SK-N-SH (cell line): ENCODE results near the gene SPRYD4. TPM values are rescaled to one million over a fixed set of nuclear protein-coding genes. Genes with fewer than 3 reads are reported as not detected.

ENCODE experiments used
- CTCF ChIA-PET: fragments of 300-600, 350-600 bp; formaldehyde crosslinking; extraction: SDS; loops from one replicate; lab custom pipeline; 2021; lab: Yijun Ruan, JAX
- POLR2A ChIA-PET: fragments of 350-600 bp; sonication (Branson Sonifier 250); formaldehyde crosslinking; extraction: SDS; loops from one replicate; lab custom pipeline; 2020; ENCODE audit warnings: antibody characterized with exemption, inconsistent platforms; lab: Yijun Ruan, JAX
- DNase-seq: peaks from one replicate; pipeline ENCODE4 v3.0.0; 2012
- H2AFZ ChIP-seq: fragments of 200-600 bp; sonication (generic); 2 replicates; pipeline ENCODE4 v1.8.1; 2016; ENCODE audit warnings: antibody characterized with exemption, mild to moderate bottlenecking, low read depth
- H3F3A ChIP-seq: fragments of 200-600 bp; sonication (generic); replicated peaks from 2 replicates; pipeline ENCODE3; 2016; ENCODE audit warnings: antibody characterized with exemption, mild to moderate bottlenecking; ENCODE audit not compliant: insufficient read depth
- H3K27ac ChIP-seq, 2 experiments: fragments of 200-500 bp in 1 of 2; fragments of 200-600 bp in 1 of 2; sonication (Bioruptor generic) in 1 of 2; sonication (generic), shearing (Covaris generic) in 1 of 2; 2 replicates each; pipeline versions ENCODE4 v1.5.1 to v1.6.1; 2014 to 2016; ENCODE audit warnings: low read depth in 2 of 2, inconsistent platforms in 1 of 2, low read length in 1 of 2, mild to moderate bottlenecking in 1 of 2, mixed read lengths in 1 of 2
- H3K27me3 ChIP-seq: fragments of 200-600 bp; sonication (generic), shearing (Covaris generic); 2 replicates; pipeline ENCODE4 v1.6.1; 2016; ENCODE audit warnings: mixed run types; ENCODE audit not compliant: insufficient read depth
- H3K36me3 ChIP-seq, 2 experiments: fragments of 200-500 bp in 1 of 2; fragments of 200-600 bp in 1 of 2; sonication (Bioruptor generic) in 1 of 2; sonication (generic) in 1 of 2; replicated peaks in 1 of 2; 2 replicates each; pipeline versions ENCODE3 to v1.5.1; 2014 to 2016; ENCODE audit warnings: low read length in 1 of 2, mild to moderate bottlenecking in 1 of 2; ENCODE audit not compliant: insufficient read depth in 2 of 2, control insufficient read depth in 1 of 2
- H3K4me1 ChIP-seq, 2 experiments: fragments of 200-500 bp in 1 of 2; fragments of 200-600 bp in 1 of 2; sonication (Bioruptor generic) in 1 of 2; sonication (generic), shearing (Covaris generic) in 1 of 2; 2 replicates each; pipeline versions ENCODE4 v1.5.1 to v1.6.1; 2014 to 2016; ENCODE audit warnings: low read depth in 1 of 2, low read length in 1 of 2, mixed run types in 1 of 2; ENCODE audit not compliant: insufficient read depth in 2 of 2, control insufficient read depth in 1 of 2
- H3K4me2 ChIP-seq: fragments of 200-600 bp; sonication (generic), shearing (Covaris generic); 2 replicates; pipeline ENCODE4 v1.6.1; 2017; ENCODE audit warnings: mixed run types
- H3K4me3 ChIP-seq, 2 experiments: fragments of 200-500 bp in 1 of 2; fragments of 200-600 bp in 1 of 2; sonication (Bioruptor generic) in 1 of 2; sonication (generic), shearing (Covaris generic) in 1 of 2; 2 replicates each; pipeline versions ENCODE4 v1.5.1 to v1.8.1; 2014 to 2016; ENCODE audit warnings: low read depth in 2 of 2, inconsistent platforms in 1 of 2, low read length in 1 of 2, mild to moderate bottlenecking in 1 of 2, mixed read lengths in 1 of 2, moderate library complexity in 1 of 2
- H3K79me2 ChIP-seq: fragments of 200-600 bp; sonication (generic); 2 replicates; pipeline ENCODE4 v1.8.1; 2017; ENCODE audit warnings: mild to moderate bottlenecking; ENCODE audit not compliant: insufficient read depth
- H3K9ac ChIP-seq: fragments of 200-600 bp; sonication (generic); 2 replicates; pipeline ENCODE4 v1.6.1; 2017; ENCODE audit warnings: mixed run types
- H3K9me2 ChIP-seq: fragments of 200-600 bp; sonication (generic); 2 replicates; pipeline ENCODE4 v1.6.1; 2017; ENCODE audit warnings: mixed run types
- H3K9me3 ChIP-seq: fragments of 200-600 bp; sonication (generic); 2 replicates; pipeline ENCODE4 v1.6.1; 2017; ENCODE audit warnings: mixed run types, mild to moderate bottlenecking, moderate library complexity
- H4K20me1 ChIP-seq: fragments of 200-600 bp; sonication (generic); 2 replicates; pipeline ENCODE4 v1.6.1; 2017; ENCODE audit warnings: mild to moderate bottlenecking, mixed run types; ENCODE audit not compliant: insufficient read depth
- CHD2 ChIP-seq: fragments of 150-350 bp; IDR thresholded peaks from 2 replicates; pipeline ENCODE4 v1.6.1; 2018; ENCODE audit warnings: low read length; ENCODE audit not compliant: partially characterized antibody
- CTCF ChIP-seq: fragments of 200-600 bp; sonication (generic); IDR thresholded peaks from 2 replicates; pipeline ENCODE4 v1.6.1; 2017; ENCODE audit warnings: antibody characterized with exemption, mild to moderate bottlenecking, moderate library complexity
- EZH2phosphoT487 ChIP-seq: fragments of 200-600 bp; sonication (generic); IDR thresholded peaks from 2 replicates; pipeline ENCODE4 v1.6.1; 2017; ENCODE audit warnings: low read depth, mixed run types, mild to moderate bottlenecking, antibody characterized with exemption, moderate library complexity, borderline replicate concordance
- FOSL2 ChIP-seq: IDR thresholded peaks from 2 replicates; pipeline ENCODE4 v1.4.0; 2012; ENCODE audit warnings: low read depth, mild to moderate bottlenecking, moderate library complexity, borderline replicate concordance
- FOXM1 ChIP-seq: IDR thresholded peaks from 2 replicates; pipeline ENCODE4 v1.4.0; 2012; ENCODE audit warnings: low read depth, mild to moderate bottlenecking
- GABPA ChIP-seq: IDR thresholded peaks from 2 replicates; pipeline ENCODE4 v1.4.0; 2012; ENCODE audit warnings: low read depth, mild to moderate bottlenecking
- GATA2 ChIP-seq: sonication (generic); formaldehyde crosslinking; IDR thresholded peaks from 2 replicates; pipeline ENCODE4 v1.5.0; 2020; ENCODE audit warnings: mild to moderate bottlenecking, missing genetic modification reagents
- JUND ChIP-seq: IDR thresholded peaks from 2 replicates; pipeline ENCODE4 v1.4.0; 2012
- MEF2A ChIP-seq: IDR thresholded peaks from 2 replicates; pipeline ENCODE4 v1.4.0; 2012; ENCODE audit warnings: low read depth, borderline replicate concordance
- MXI1 ChIP-seq: IDR thresholded peaks from 2 replicates; pipeline ENCODE4 v1.6.1; 2012; ENCODE audit warnings: mild to moderate bottlenecking, low read depth, low read length, improper control_type of control experiment
- NFIC ChIP-seq: IDR thresholded peaks from 2 replicates; pipeline ENCODE4 v1.4.0; 2012; ENCODE audit warnings: borderline replicate concordance
- RAD21 ChIP-seq: IDR thresholded peaks from 2 replicates; pipeline ENCODE4 v1.6.1; 2012; ENCODE audit warnings: mild to moderate bottlenecking, low read length
- RFX5 ChIP-seq: IDR thresholded peaks from 2 replicates; pipeline ENCODE4 v1.6.1; 2012; ENCODE audit warnings: mild to moderate bottlenecking, improper control_type of control experiment, low read length
- TEAD4 ChIP-seq: IDR thresholded peaks from 2 replicates; pipeline ENCODE4 v1.4.0; 2012; ENCODE audit warnings: mild to moderate bottlenecking, borderline replicate concordance; ENCODE audit not compliant: insufficient read depth
- USF1 ChIP-seq: IDR thresholded peaks from 2 replicates; pipeline ENCODE4 v1.4.0; 2012; ENCODE audit warnings: low read depth, borderline replicate concordance
- YY1 ChIP-seq: IDR thresholded peaks from 2 replicates; pipeline ENCODE4 v1.4.0; 2012; ENCODE audit warnings: low read depth, mild to moderate bottlenecking
- WGBS: methylation state at CpG from one replicate; pipeline ENCODE4 v1.1.6; 2017; ENCODE audit warnings: low lambda C conversion rate; 5-methylcytosine and 5-hydroxymethylcytosine counted together
- polyA plus RNA-seq, 3 experiments: library from polyadenylated mRNA; depleted of rRNA; stranded (reverse); fragments of >200 nt; gene quantifications; 2 replicates each; pipeline ENCODE4 v1.2.3, GENCODE V29; 2012
- TF ChIP-seq, protein P1 (sequence below): IDR thresholded peaks from 2 replicates; pipeline ENCODE4 v1.4.0; 2012; ENCODE audit warnings: low read depth
- TF ChIP-seq, protein P2 (sequence below): IDR thresholded peaks from 2 replicates; pipeline ENCODE4; 2012

SPRYD4 gene
- polyA plus RNA-seq, 1 of the 3 experiments (the other 2 are of a cell fraction): 2.6 TPM

DNA sequence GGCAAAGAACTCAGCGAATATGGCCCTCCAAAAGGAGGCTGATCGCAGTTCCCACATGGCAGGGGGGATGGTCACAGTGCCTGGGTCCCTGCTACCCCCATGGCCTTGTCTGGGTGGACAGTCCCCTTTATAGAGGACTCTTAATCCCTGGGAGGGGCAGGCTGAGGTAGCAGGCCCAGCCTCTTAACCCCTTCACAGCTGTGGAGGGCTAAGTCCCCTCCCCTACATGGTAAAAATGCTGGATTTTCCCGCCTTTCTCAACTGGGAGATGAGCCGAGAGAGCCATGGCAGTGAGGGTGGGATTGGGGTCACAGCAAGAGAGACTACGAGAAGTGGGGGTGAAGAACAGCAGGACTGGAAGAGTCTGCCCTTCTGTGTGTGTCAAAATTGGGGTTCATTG, 13.8 kb upstream of the SPRYD4 start, which contains the start of gene MIP:
Gene MIP (minus strand): TSS at position 101 of the 400 bp plus-strand sequence. CDS start 44 bp downstream, at position 57.
- H3K79me2 ChIP-seq: no peaks in the 10 kb centered on the region
- peaks cover 3 to 8% of the 10 kb centered on the region in 2 experiments; a peak in 3 of 4 replicates for H3K4me1 ChIP-seq
- H4K20me1 ChIP-seq: no peaks in the 10 kb centered on the region
- H3K4me3 ChIP-seq: no peak within 1 kb of the TSS
- ChIA-PET POLR2A (no interaction called here), CTCF (interaction anchor here (2.2 kb wide), 1 partner anchor 10 kb away, joined by 14 read pairs; no protein-coding TSS in a partner anchor)
- 17% methylated on average over 2 of the region's 5 CpGs for WGBS
- no peak for DNase-seq
- no peaks in the 10 kb centered on the region for H3K36me3 ChIP-seq
- no peaks in the 10 kb centered on the region for H3K9me3 ChIP-seq
- no peak within 1 kb of the TSS for H3K9ac ChIP-seq
- no peaks in the 10 kb centered on the region for H3K9me2 ChIP-seq
- H2AFZ ChIP-seq: no peak within 1 kb of the TSS
- no peak for TF ChIP-seq JUND
- no peak within 1 kb of the TSS for H3K4me2 ChIP-seq
- H3K27ac ChIP-seq: no peak within 1 kb of the TSS
- no peaks in the 10 kb centered on the region for H3K27me3 ChIP-seq
- no peaks in the 10 kb centered on the region for H3F3A ChIP-seq

- no peak for DNase-seq
- no peak overlapping the region for H2AFZ ChIP-seq
- no peak for TF ChIP-seq CHD2
- TF ChIP-seq USF1: no peak
- no peak for TF ChIP-seq RFX5
- no peak for TF ChIP-seq MXI1
- TF ChIP-seq FOSL2: no peak
- TF ChIP-seq, protein P1, sequence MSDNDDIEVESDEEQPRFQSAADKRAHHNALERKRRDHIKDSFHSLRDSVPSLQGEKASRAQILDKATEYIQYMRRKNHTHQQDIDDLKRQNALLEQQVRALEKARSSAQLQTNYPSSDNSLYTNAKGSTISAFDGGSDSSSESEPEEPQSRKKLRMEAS: no peak
- no peaks in the 10 kb centered on the region for H3K9me2 ChIP-seq
- no peaks in the 10 kb centered on the region for H3K9me3 ChIP-seq
- CTCF ChIA-PET: no interaction called here
- no peaks in the 10 kb centered on the region for H3K27me3 ChIP-seq
- no peaks in the 10 kb centered on the region for H4K20me1 ChIP-seq
- H3K36me3 ChIP-seq: no peaks in the 10 kb centered on the region
- H3K4me3 ChIP-seq: no peak overlapping the region
- H3K4me2 ChIP-seq: no peak overlapping the region
- 75% methylated on average over 4 of the region's 4 CpGs for WGBS
- H3K27ac ChIP-seq: no peak overlapping the region
- H3K79me2 ChIP-seq: no peaks in the 10 kb centered on the region
- H3F3A ChIP-seq: peaks cover 8% of the 10 kb centered on the region
- H3K4me1 ChIP-seq: no peaks in the 10 kb centered on the region; a peak in 1 of 4 replicates
- no peak overlapping the region for H3K9ac ChIP-seq
- POLR2A ChIA-PET: interaction anchor here (0.6 to 1.2 kb wide), 2 partner anchors 9 to 191 kb away, joined by 3 read pairs; partner anchors contain the start of gene TIMELESS
Observed at GRCh38 chr12:56457817-56458216, 10.6 kb upstream of the SPRYD4 start.

DNA sequence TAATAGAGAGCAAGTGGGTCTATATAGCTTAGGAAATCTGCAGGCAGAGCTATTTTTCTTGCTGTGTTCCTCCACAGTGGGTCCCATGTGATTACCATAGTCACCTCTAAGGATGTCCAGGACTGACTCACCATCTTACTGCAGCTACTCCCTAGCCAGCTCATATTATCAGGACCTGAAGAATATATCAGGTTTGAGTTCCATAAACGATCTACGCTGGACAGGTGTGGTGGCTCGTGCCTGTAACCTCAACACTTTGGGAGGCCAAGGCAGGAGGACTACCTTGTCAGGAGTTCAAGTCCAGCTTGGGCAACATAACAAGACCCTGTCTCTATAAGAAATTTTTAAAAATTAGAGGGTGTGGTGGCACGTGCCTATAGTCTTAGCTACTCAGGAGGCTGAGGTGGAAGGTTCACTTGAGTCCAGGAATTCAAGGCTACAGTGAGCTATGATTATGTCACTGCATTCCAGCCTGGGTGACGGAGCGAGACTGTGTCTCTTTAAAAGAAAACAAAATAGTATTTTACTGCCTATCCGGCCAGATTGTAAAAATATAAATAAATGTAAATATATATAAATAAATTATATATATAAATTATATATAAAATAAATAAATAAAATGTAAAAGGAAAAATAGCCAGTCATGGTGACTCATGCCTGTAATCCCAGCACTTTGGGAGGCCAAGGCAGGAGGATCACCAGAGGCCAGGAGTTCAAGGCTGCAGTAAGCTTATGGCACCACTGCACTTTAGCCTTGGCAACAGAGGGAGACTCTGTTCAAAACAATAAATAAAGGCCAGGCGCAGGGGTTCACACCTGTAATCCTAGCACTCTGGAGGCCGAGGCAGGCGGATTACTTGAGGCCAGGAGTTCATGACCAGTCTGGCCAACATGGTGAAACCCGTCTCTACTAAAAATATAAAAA, 6.9 kb upstream of the SPRYD4 start:
- no peak overlapping the region for H3K4me3 ChIP-seq
- H3K9me3 ChIP-seq: no peaks in the 10 kb centered on the region
- H3K27me3 ChIP-seq: no peaks in the 10 kb centered on the region
- no peak overlapping the region for H3K9ac ChIP-seq
- H3K27ac ChIP-seq: no peak overlapping the region
- no peak for DNase-seq
- H3K4me1 ChIP-seq: no peaks in the 10 kb centered on the region; a peak in 1 of 4 replicates
- peaks cover 12% of the 10 kb centered on the region for H3F3A ChIP-seq
- H3K9me2 ChIP-seq: no peaks in the 10 kb centered on the region
- H3K36me3 ChIP-seq: no peaks in the 10 kb centered on the region
- no peak overlapping the region; the same call in 1 of the 2 replicates for H2AFZ ChIP-seq
- 79% methylated on average over 11 of the region's 11 CpGs for WGBS
- H3K4me2 ChIP-seq: no peak overlapping the region
- CTCF ChIA-PET: interaction anchor here (0.6 to 0.9 kb wide), 2 partner anchors 10 to 143 kb away, joined by 3 read pairs; no protein-coding TSS in a partner anchor
- POLR2A ChIA-PET: interaction anchor here (0.7 kb wide), 2 partner anchors 12 to 272 kb away, joined by 3 read pairs; partner anchors contain the start of gene TIMELESS
- H3K79me2 ChIP-seq: no peaks in the 10 kb centered on the region
- H4K20me1 ChIP-seq: no peaks in the 10 kb centered on the region
- no peak for TF ChIP-seq EZH2phosphoT487
- TF ChIP-seq RFX5: no peak
- no peak for TF ChIP-seq MEF2A
- TF ChIP-seq NFIC: no peak
- TF ChIP-seq GATA2 (CRISPR knock-in tag): no peak
- no peak for TF ChIP-seq FOXM1
- TF ChIP-seq YY1: no peak
- no peak for TF ChIP-seq GABPA
- TF ChIP-seq, protein P2, sequence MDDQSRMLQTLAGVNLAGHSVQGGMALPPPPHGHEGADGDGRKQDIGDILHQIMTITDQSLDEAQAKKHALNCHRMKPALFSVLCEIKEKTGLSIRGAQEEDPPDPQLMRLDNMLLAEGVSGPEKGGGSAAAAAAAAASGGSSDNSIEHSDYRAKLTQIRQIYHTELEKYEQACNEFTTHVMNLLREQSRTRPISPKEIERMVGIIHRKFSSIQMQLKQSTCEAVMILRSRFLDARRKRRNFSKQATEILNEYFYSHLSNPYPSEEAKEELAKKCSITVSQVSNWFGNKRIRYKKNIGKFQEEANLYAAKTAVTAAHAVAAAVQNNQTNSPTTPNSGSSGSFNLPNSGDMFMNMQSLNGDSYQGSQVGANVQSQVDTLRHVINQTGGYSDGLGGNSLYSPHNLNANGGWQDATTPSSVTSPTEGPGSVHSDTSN: no peak
- no peak for TF ChIP-seq RAD21
- TF ChIP-seq TEAD4: no peak
- TF ChIP-seq CTCF: no peak
